Prostate gland (tissue), 2 donors: ENCODE measurements around the gene MAPK1. TPM values are rescaled to one million over a fixed set of nuclear protein-coding genes. Genes with fewer than 3 reads are reported as not detected.
A peak's percentile ranks its signal among the peaks of the same experiment; 100 is the strongest.
"Not testable (repeated sequence)": the region's sequence is repeated elsewhere in the genome, so short reads cannot be mapped to it uniquely, and the experiment has no call there.

Experiments used
- DNase-seq: peaks from one replicate; pipeline ENCODE4 v3.0.0-alpha.2; 2019; ENCODE audit warnings: low spot score
- H3K27ac ChIP-seq, 2 donors: fragments of 200-600 bp; sonication (generic); 2 replicates each; pipeline ENCODE4 v1.5.1; 2017 to 2019
- H3K27me3 ChIP-seq: fragments of 200-600 bp; sonication (generic); replicated peaks from 2 replicates; pipeline ENCODE4 v1.5.1; 2019; ENCODE audit not compliant: insufficient read depth
- H3K36me3 ChIP-seq, 2 donors: fragments of 200-600 bp; sonication (generic); 1 replicate in 1 of 2; 2 replicates in 1 of 2; pipeline versions ENCODE4 v1.5.1 to v1.8.1; 2017 to 2019
- H3K4me1 ChIP-seq: fragments of 200-600 bp; sonication (generic); replicated peaks from 2 replicates; pipeline ENCODE4 v1.5.1; 2019
- H3K4me3 ChIP-seq, 2 donors: fragments of 200-600 bp; sonication (generic); 2 replicates each; pipeline ENCODE4 v1.5.1; 2017 to 2019
- H3K9me3 ChIP-seq: fragments of 200-600 bp; sonication (generic); 2 replicates; pipeline ENCODE4 v1.5.1; 2017
- POLR2A ChIP-seq: fragments of 450-650 bp; IDR thresholded peaks from one replicate; pipeline ENCODE4 v1.6.1; 2016; ENCODE audit warnings: antibody characterized with exemption, mild to moderate bottlenecking
- POLR2AphosphoS5 ChIP-seq: sonication (generic); formaldehyde crosslinking; IDR thresholded peaks from one replicate; pipeline ENCODE4 v1.6.1; 2017; ENCODE audit warnings: antibody characterized with exemption
- WGBS: methylation state at CpG from one replicate; pipeline ENCODE4 v1.1.5; 2018; 5-methylcytosine and 5-hydroxymethylcytosine counted together
- intact Hi-C: fragments of 100-400 bp; cut with DNase I; formaldehyde crosslinking; loops from one replicate; pipeline ENCODE4 v1.14.2; 2022
- total RNA-seq, 2 donors: library from RNA; depleted of rRNA; stranded (reverse); fragments of >200 nt; gene quantifications; one replicate each; pipeline ENCODE4 v1.1.0, GENCODE V29; 2016
- TF ChIP-seq, protein P1 (sequence below), 4 experiments: fragments of 200-600 bp in 2 of 4; fragments of 450-650 bp in 2 of 4; sonication (generic) in 2 of 4; IDR thresholded peaks; 1 replicate in 3 of 4; 2 replicates in 1 of 4; pipeline ENCODE4 v1.5.1; 2016 to 2019; ENCODE audit warnings: antibody characterized with exemption in 4 of 4, mild to moderate bottlenecking in 2 of 4, moderate library complexity in 2 of 4

The MAPK1 gene
- total RNA-seq, 2 donors from 2014 or later: 89.6 to 92.1 TPM

GRCh38 chr22:21800552-21801303, 66.7 kb downstream of the MAPK1 start:
- H3K9me3 ChIP-seq: no peaks in the 10 kb centered on the region
- H3K4me1 ChIP-seq: no peaks in the 10 kb centered on the region
- TF ChIP-seq, protein P1, sequence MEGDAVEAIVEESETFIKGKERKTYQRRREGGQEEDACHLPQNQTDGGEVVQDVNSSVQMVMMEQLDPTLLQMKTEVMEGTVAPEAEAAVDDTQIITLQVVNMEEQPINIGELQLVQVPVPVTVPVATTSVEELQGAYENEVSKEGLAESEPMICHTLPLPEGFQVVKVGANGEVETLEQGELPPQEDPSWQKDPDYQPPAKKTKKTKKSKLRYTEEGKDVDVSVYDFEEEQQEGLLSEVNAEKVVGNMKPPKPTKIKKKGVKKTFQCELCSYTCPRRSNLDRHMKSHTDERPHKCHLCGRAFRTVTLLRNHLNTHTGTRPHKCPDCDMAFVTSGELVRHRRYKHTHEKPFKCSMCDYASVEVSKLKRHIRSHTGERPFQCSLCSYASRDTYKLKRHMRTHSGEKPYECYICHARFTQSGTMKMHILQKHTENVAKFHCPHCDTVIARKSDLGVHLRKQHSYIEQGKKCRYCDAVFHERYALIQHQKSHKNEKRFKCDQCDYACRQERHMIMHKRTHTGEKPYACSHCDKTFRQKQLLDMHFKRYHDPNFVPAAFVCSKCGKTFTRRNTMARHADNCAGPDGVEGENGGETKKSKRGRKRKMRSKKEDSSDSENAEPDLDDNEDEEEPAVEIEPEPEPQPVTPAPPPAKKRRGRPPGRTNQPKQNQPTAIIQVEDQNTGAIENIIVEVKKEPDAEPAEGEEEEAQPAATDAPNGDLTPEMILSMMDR (IDR thresholded peaks at IDR 0.05): no peak
- TF ChIP-seq POLR2A (no peak), POLR2AphosphoS5 (no peak)
- H3K4me3 ChIP-seq: no peak overlapping the region
- no peak overlapping the region for H3K27ac ChIP-seq
- WGBS: 97% methylated on average over 9 of the region's 9 CpGs
- no peaks in the 10 kb centered on the region for H3K27me3 ChIP-seq
- no peaks in the 10 kb centered on the region for H3K36me3 ChIP-seq
- DNase-seq: no peak
- intact Hi-C loops: no loop called here

DNA sequence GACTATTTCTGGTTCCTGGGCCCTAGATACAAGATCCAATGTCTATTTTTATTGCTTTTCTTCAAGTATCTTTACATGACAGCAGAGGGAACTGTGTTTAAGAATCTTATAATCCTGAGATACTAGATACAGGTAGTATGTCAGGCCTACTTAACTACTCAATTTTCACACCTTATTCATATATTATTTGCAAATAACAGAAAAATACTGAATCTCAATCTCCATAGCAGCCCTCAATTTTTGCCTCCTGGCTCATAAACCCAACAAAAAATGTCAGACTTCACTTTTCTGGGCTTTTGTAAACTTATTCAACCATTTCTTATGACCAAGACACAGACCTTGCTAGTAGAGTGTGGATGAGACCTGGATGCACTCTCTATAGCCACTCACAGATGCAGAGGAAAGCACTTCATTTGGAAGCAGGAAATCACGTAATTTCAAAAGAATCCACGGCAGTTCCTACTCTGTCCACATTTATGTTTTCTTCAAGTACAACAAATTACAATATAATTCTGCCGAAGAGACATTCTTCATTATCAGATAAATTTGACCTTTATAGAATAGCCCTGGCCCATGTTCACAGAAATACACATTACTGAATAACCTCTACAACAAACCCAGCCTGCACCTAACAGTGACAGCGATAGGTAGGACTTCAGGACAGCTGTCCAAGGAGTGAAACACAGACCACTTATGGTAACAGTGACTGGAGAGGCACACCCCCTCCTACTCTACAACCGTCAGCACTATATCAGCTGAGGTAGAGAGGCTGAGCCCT, 69.8 kb downstream of the MAPK1 start:
- intact Hi-C loops: no loop called here
- Histone ChIP-seq H3K9me3 (no peaks in the 10 kb centered on the region), H3K4me3 (no peak overlapping the region), H3K36me3 (no peaks in the 10 kb centered on the region), H3K27me3 (no peaks in the 10 kb centered on the region), H3K27ac (peak overlapping the region in 1 of 2 donors; percentile 18), H3K4me1 (no peaks in the 10 kb centered on the region)
- no peak for DNase-seq
- 80% methylated on average over 5 of the region's 5 CpGs for WGBS
- TF ChIP-seq, protein P1 (IDR thresholded peaks at IDR 0.05): no peak
- TF ChIP-seq POLR2AphosphoS5 (no peak), POLR2A (no peak)

DNA sequence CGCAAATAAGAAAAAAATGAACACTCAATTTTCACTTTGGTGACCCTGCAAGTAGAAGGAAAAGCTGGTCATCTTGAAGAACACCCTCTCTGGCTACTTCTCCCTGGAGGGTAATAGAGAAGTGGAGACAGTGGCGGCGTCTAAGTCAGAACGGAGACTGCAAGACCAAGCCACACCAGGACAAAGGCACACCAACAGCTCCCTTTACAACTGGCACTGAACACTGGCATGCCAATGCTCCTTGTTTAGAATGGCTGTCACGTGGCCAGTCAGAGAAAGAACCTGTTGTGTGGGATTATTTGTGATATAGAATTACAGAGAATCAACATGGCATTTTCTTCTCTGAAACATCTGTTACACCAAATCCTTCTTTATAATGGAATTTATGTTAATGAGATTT, 70.6 kb downstream of the MAPK1 start:
- Histone ChIP-seq H3K27ac (peak overlapping the region in 1 of 2 donors; percentile 18), H3K9me3 (no peaks in the 10 kb centered on the region), H3K27me3 (no peaks in the 10 kb centered on the region), H3K4me3 (no peak overlapping the region), H3K36me3 (no peaks in the 10 kb centered on the region), H3K4me1 (no peaks in the 10 kb centered on the region)
- intact Hi-C loops: no loop called here
- 51% methylated on average over 5 of the region's 5 CpGs for WGBS
- TF ChIP-seq POLR2AphosphoS5: peak; percentile 84
- TF ChIP-seq, protein P1 (IDR thresholded peaks at IDR 0.05): no peak
- TF ChIP-seq POLR2A: no peak
- peak; percentile 77 for DNase-seq

- intact Hi-C loops: no loop called here
Measured at GRCh38 chr22:21796231-21796630, 71.2 kb downstream of the MAPK1 start.

GRCh38 chr22:21793716-21794115, 73.7 kb downstream of the MAPK1 start:
- intact Hi-C loops, H3K9me3 ChIP-seq, H3K27me3 ChIP-seq, H3K4me1 ChIP-seq, H3K27ac ChIP-seq, H3K36me3 ChIP-seq, H3K4me3 ChIP-seq, DNase-seq: not testable (repeated sequence)
- WGBS: 98% methylated on average over 10 of the region's 10 CpGs

More at GRCh38 chr22:21796231-21796630, 71.2 kb downstream of the MAPK1 start:
- Histone ChIP-seq H3K27me3 (no peaks in the 10 kb centered on the region), H3K4me3 (no peak overlapping the region), H3K27ac (no peak overlapping the region), H3K36me3 (no peaks in the 10 kb centered on the region), H3K4me1 (no peaks in the 10 kb centered on the region), H3K9me3 (no peaks in the 10 kb centered on the region)
- 93% methylated on average over 3 of the region's 3 CpGs for WGBS
- DNase-seq: no peak
- TF ChIP-seq POLR2A: no peak
- TF ChIP-seq POLR2AphosphoS5: no peak
- TF ChIP-seq, protein P1 (IDR thresholded peaks at IDR 0.05): no peak
